ENCODE results near the gene ETS1. TPM values are rescaled to one million over a fixed set of nuclear protein-coding genes. Genes with fewer than 3 reads are reported as not detected.
A peak's percentile ranks its signal among the peaks of the same experiment; 100 is the strongest.

ETS1 gene
- total RNA-seq, 6 experiments from 2014 or later, result 14.2 to 37.2 (median 23.3) TPM

- H3K4me1 ChIP-seq, result no peaks in the 10 kb centered on the region
- no peaks in the 10 kb centered on the region for H3K9me3 ChIP-seq
- H3K36me3 ChIP-seq, result no peaks in the 10 kb centered on the region
- no peak overlapping the region for H3K4me3 ChIP-seq
- H3K27ac ChIP-seq, result no peak overlapping the region
- intact Hi-C loops (cut with DNase I), result no loop called here
- 67% methylated on average over 4 of the region's 4 CpGs for WGBS (ENCODE audit: insufficient coverage, low coverage, low lambda C conversion rate, missing lambda C conversion rate)
- DNase-seq, result no peak
- ATAC-seq, result no peak
- TF ChIP-seq POLR2A (IDR thresholded peaks at IDR 0.05), result no peak
- TF ChIP-seq CTCF (IDR thresholded peaks at IDR 0.05), result no peak
- no peaks in the 10 kb centered on the region for H3K27me3 ChIP-seq
Measured at GRCh38 chr11:128434411-128434810, 152.9 kb downstream of the ETS1 start.

- no peak for ATAC-seq
- TF ChIP-seq POLR2A (IDR thresholded peaks at IDR 0.05), result no peak
- no peak for TF ChIP-seq CTCF (IDR thresholded peaks at IDR 0.05)
- H3K27me3 ChIP-seq, result no peaks in the 10 kb centered on the region
- H3K27ac ChIP-seq, result no peak overlapping the region
- DNase-seq, result no peak
- intact Hi-C loops (cut with DNase I), result no loop called here
- no peaks in the 10 kb centered on the region for H3K36me3 ChIP-seq
- no peak overlapping the region for H3K4me3 ChIP-seq
- no peaks in the 10 kb centered on the region for H3K9me3 ChIP-seq
- H3K4me1 ChIP-seq, result no peaks in the 10 kb centered on the region
Measured at GRCh38 chr11:128432926-128433325, 154.4 kb downstream of the ETS1 start.

GRCh38 chr11:128431931-128432330 is 155.4 kb downstream of the ETS1 start:
- Histone ChIP-seq H3K27ac (no peak overlapping the region), H3K9me3 (no peaks in the 10 kb centered on the region), H3K36me3 (no peaks in the 10 kb centered on the region), H3K4me3 (no peak overlapping the region), H3K27me3 (no peaks in the 10 kb centered on the region), H3K4me1 (no peaks in the 10 kb centered on the region)
- DNase-seq (no peak), ATAC-seq (no peak)
- intact Hi-C loops (cut with DNase I), result no loop called here
- TF ChIP-seq CTCF (IDR thresholded peaks at IDR 0.05) (no peak), POLR2A (IDR thresholded peaks at IDR 0.05) (no peak)
- WGBS (ENCODE audit: insufficient coverage, low coverage, low lambda C conversion rate, missing lambda C conversion rate), result 72% methylated on average over 3 of the region's 4 CpGs

- no peak for TF ChIP-seq POLR2A (IDR thresholded peaks at IDR 0.05)
- no peak for TF ChIP-seq CTCF (IDR thresholded peaks at IDR 0.05)
- 37% methylated on average over 2 of the region's 3 CpGs for WGBS (ENCODE audit: insufficient coverage, low coverage, low lambda C conversion rate, missing lambda C conversion rate)
- Histone ChIP-seq H3K4me3 (no peak overlapping the region), H3K9me3 (no peaks in the 10 kb centered on the region), H3K27me3 (no peaks in the 10 kb centered on the region), H3K4me1 (peaks cover 0 to 9% (median 0%) of the 10 kb centered on the region in 4 donors), H3K36me3 (no peaks in the 10 kb centered on the region), H3K27ac (no peak overlapping the region)
- DNase-seq (no peak), ATAC-seq (no peak)
- intact Hi-C loops (cut with DNase I), result no loop called here
Measured at GRCh38 chr11:128428935-128429334, 158.4 kb downstream of the ETS1 start.

- no peak overlapping the region for H3K27ac ChIP-seq
- ATAC-seq, result peak; percentile 64 to 88 (median 78)
- TF ChIP-seq CTCF (IDR thresholded peaks at IDR 0.05) (no peak), POLR2A (IDR thresholded peaks at IDR 0.05) (no peak)
- 0% methylated on average over 1 of the region's 8 CpGs for WGBS (ENCODE audit: insufficient coverage, low coverage, low lambda C conversion rate, missing lambda C conversion rate)
- peak in 2 of 3 donors; percentile 38 to 58 for DNase-seq
- H3K4me1 ChIP-seq, result peaks cover 0 to 9% (median 0%) of the 10 kb centered on the region in 4 donors
- H3K36me3 ChIP-seq, result no peaks in the 10 kb centered on the region
- no peaks in the 10 kb centered on the region for H3K9me3 ChIP-seq
- intact Hi-C loops (cut with DNase I), result no loop called here
- H3K27me3 ChIP-seq, result no peaks in the 10 kb centered on the region
- no peak overlapping the region for H3K4me3 ChIP-seq
Measured at GRCh38 chr11:128424851-128425285, 162.5 kb downstream of the ETS1 start.
